GM21528 (cell line): ENCODE measurements around the gene ZNF423.
"Not testable (repeated sequence)": the region's sequence is repeated elsewhere in the genome, so short reads cannot be mapped to it uniquely, and the experiment has no call there.

Source experiments
- ATAC-seq: cut with Tn5 transposase; IDR thresholded peaks from one replicate; pipeline ENCODE4 v1.9.1; 2021; ENCODE audit warnings: mild to moderate bottlenecking, moderate library complexity; ENCODE audit not compliant: unreplicated experiment, low FRiP score

The ZNF423 gene

DNA sequence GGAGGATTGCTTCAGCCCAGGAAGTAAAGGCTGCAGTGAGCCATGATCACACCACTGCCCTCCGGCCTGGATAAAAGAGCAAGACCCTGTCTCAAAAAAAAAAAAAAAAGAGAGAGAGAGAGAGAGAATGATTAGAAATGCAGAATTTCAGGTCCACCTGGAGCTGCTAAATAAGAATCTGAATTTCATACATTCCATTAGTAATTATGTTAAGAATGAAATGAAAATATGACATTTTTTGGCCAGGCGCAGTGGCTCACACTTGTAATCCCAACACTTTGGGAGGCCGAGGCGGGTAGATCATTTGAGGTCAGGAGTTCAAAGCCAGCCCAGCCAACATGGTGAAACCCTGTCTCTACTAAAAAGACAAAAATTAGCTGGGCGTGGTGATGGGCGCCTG lies 178.3 kb downstream of the ZNF423 start:
- not testable (repeated sequence) for ATAC-seq

GRCh38 chr16:49675413-49675812 lies 180.5 kb downstream of the ZNF423 start:
- no peak for ATAC-seq

DNA sequence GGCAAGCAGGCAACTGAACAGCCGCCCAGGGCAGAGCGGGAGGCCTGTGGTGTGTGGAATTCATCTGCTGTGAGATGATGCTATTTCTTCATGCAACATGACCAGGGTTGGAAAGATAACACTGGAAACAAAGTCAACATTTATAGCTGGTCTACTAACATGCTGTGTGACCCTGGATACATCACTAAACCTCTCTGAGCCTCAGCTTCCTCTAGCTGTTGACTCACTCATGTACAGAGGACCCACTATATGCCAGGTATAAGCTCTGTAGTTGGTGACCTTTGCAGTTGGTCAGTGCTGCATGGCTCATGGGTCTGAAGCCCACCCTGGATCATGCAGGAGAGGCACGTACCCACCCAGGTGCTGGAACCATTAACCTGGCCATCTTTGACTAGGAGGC lies 180.9 kb downstream of the ZNF423 start:
- ATAC-seq: no peak

DNA sequence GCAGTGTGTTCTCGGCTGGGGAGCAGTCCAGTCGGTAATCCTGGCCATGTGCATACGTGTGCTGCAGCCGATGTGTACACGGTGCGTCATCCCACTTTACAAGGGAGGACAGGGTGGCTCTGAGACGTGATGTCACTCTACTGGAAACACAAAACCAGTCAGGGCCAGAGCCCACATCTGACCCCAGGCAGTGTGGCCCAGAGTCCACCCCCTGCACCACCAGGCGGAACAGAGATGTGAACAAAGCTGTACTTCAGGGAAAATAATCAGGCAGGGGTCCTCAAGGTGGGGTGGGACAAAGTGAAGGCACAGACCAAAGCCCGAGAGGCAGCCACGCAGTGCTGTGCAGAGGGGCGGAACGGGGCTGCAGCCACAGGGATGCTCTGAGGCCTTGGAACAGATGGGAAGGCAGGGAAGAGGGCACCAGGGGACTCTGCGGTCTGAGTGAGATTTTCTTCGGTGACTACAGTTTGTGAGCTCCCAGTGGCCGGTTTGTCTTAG lies 181.5 kb downstream of the ZNF423 start:
- ATAC-seq: no peak

- ATAC-seq: no peak
Measured at GRCh38 chr16:49673442-49673841, 182.5 kb downstream of the ZNF423 start.

GRCh38 chr16:49672753-49673152 lies 183.2 kb downstream of the ZNF423 start:
- ATAC-seq: no peak

DNA sequence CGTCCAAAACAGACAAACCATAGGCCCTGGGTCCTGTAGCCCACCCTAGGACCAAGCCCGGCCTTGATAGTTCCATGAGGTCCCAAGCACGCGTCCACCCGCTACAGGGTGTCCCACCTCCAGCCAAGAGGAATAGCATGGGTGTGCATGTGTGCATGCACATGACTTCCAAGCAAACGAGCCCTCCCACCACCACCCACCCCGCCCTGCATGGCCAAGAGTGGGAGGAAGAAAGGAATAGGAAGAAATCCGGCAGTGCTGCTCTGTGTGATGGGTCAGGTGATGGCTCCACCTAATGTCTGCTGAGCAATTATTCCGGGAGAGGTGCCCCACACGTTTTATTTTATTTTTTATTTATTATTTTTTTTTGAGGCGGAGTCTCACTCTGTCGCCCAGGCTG lies 184.6 kb downstream of the ZNF423 start:
- ATAC-seq: no peak

DNA sequence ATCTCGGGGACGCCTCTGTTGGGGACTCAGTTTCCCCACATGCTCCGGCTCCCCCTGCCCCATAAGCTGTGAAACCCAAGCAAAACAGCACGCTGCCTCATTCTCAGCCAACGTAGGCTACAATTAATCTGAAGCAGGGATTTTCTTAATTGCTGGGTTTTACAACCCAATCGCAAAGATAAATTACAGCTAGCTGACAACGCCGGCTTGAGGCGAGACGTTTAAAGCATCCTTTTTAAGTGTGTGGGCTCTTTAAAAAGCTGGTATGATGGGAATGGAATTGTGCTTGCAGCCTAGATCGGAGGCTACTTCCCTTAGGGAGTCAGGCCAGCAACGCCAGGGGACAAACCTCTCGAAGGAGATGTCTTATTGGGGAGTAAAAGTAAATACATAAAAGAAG lies 185.3 kb downstream of the ZNF423 start:
- no peak for ATAC-seq

- ATAC-seq: no peak
Measured at GRCh38 chr16:49665482-49666230, 190.3 kb downstream of the ZNF423 start.

DNA sequence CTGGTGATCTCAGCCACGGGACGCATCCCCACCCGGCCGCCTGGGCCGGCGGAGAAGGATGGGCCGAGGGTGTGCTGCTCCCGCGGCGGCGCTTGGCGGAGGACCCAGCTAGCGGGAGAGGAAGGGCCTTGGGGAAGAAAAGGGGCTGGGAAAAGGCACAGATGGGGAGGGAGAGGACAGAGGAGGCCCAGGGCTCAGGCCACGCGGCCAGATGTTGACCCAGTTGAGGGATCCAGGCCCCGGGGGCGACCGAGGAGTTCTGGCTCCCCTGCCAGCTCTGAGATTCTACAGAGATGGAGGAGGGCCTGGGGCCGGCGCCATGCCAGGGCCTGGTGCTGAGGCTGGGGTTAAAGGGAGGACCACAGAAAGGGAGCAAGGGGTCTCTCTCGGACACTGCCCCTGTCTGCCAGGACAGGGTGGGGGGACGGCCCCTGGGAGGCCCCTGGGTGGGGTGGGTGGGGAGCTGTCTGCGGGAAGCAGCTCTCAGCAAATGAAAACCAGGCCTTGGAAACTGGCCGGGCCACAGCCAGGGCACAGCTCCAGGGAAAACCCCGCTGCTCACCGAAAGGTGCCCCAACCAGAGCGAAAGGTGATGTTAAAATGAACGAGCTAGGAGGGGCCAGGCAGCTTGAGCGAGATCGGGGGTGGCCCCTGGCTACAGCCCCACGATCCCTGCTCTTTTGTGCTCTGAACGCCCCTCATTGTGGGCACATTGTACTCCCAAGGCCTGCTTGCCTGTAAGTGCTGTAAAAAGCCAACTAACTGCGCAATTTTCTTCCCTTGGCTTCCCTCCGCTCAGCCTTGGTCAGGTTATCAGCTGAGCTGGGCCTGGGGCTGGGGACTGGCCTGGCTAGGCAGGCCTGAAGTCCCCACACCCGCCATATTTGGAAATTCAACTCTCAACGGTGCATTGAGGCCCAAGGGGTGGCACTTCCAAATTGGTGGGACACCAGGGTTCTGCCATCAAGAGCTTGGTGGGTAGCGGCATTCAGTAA lies 191.4 kb downstream of the ZNF423 start:
- no peak for ATAC-seq

- ATAC-seq: no peak
Measured at GRCh38 chr16:49663081-49664065, 192.5 kb downstream of the ZNF423 start.

- no peak for ATAC-seq
Measured at GRCh38 chr16:49662569-49662968, 193.3 kb downstream of the ZNF423 start.

- ATAC-seq: no peak
Measured at GRCh38 chr16:49661465-49662187, 194.3 kb downstream of the ZNF423 start.

DNA sequence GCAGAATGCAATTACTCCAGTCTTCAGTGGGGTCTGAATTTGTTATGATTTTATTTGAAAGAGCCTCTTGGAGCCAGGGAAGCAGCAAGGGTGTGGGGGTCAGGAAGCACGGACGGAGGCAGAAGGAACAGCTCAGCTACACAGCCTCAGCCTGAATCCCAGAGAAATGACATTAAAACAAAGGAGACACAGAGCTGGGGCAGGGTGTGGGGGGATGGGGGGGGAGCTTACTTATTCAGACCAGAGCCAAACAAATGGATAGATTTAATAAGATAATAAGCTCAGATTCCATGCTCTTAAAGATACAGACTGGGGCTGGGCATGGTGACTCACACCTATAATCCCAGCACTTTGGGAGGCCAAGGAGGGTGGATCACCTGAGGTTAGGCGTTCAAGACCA lies 195.3 kb downstream of the ZNF423 start:
- no peak for ATAC-seq

DNA sequence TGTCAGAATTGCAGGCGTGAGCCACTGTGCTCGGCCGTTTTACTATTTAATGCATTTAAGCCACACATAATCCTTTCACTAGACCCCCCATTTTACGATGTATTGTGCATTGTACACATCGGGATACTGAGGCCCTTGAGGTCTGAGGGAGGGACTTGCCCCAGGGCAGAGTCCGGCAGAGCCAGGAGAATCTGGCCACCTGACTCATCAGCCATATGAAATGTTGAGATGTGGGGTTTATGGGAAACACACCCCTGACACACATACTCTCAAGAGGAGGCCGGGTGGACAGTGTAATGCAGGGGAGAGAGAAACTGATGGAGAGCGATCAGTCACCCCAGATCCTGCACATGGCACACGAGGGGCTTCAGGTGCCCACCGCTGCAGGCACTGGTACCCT lies 196.6 kb downstream of the ZNF423 start:
- no peak for ATAC-seq

GRCh38 chr16:49658531-49658930 lies 197.4 kb downstream of the ZNF423 start:
- no peak for ATAC-seq

GRCh38 chr16:49657736-49658465 lies 198.0 kb downstream of the ZNF423 start:
- no peak for ATAC-seq

GRCh38 chr16:49654425-49654824 lies 201.5 kb downstream of the ZNF423 start:
- ATAC-seq: no peak

- no peak for ATAC-seq
Measured at GRCh38 chr16:49653577-49653976, 202.3 kb downstream of the ZNF423 start.
